ENCODE data around the gene SUGCT. TPM values are rescaled to one million over a fixed set of nuclear protein-coding genes. Genes with fewer than 3 reads are reported as not detected.
A peak's percentile ranks its signal among the peaks of the same experiment; 100 is the strongest.
"Not testable (repeated sequence)": the region's sequence is repeated elsewhere in the genome, so short reads cannot be mapped to it uniquely, and the experiment has no call there.

Gene SUGCT
- total RNA-seq, 1 donor: 0.81 TPM

DNA sequence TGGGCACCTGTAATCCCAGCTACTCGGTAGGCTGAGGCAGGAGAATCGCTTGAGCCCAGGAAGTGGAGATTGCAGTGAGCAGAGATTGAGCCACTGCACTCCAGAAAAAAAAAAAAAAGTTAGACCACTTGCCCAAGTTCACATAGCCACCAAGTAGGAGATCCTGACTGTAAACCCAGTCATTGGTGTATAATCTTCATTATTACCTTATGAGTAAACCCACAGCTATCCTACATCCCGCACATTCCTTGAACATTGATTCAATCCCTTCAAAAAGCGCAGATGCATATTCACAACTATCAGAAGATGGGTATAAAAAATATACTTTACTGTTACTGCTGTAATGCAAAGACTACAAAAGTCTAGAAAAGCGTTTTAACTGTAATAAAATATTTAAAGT lies 512.9 kb downstream of the SUGCT start:
- no peak for DNase-seq (ENCODE audit: low read depth in 2 of 3, low spot score in 2 of 3)

DNA sequence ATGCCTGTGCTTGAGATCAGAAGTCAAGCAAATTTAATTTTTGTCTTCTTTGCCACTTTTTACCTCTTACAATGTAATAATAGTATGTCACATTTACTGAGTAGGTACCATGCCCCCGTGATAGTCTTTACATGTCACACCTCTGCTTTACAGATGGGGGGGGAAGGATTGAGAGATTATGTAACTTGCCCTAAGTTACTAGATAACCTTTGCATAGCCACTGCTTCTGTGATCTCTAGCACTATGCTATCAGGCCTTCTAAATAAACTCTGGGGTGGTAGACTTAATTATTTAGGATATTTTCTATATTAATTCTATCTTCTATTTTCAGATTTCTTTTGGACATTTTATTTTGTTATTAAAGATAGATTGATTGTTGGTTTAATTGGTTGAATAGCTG lies 514.4 kb downstream of the SUGCT start:
- DNase-seq (ENCODE audit: low read depth in 2 of 3, low spot score in 2 of 3): no peak

- not testable (repeated sequence) for DNase-seq (ENCODE audit: low read depth in 2 of 3, low spot score in 2 of 3)
These were observed 516.1 kb downstream of the SUGCT start for GRCh38 chr7:40650903-40651302.

- DNase-seq (ENCODE audit: low read depth in 2 of 3, low spot score in 2 of 3): no peak
These were observed 519.4 kb downstream of the SUGCT start for GRCh38 chr7:40654171-40654570.

- DNase-seq (ENCODE audit: low read depth in 2 of 3, low spot score in 2 of 3): no peak
These were observed 520.6 kb downstream of the SUGCT start for GRCh38 chr7:40655426-40655825.

GRCh38 chr7:40656349-40656748 lies 521.5 kb downstream of the SUGCT start:
- no peak for DNase-seq (ENCODE audit: low read depth in 2 of 3, low spot score in 2 of 3)

- no peak for DNase-seq (ENCODE audit: low read depth in 2 of 3, low spot score in 2 of 3)
These were observed 523.9 kb downstream of the SUGCT start for GRCh38 chr7:40658729-40659128.

GRCh38 chr7:40659231-40659630 lies 524.4 kb downstream of the SUGCT start:
- DNase-seq (ENCODE audit: low read depth in 2 of 3, low spot score in 2 of 3): no peak

GRCh38 chr7:40673285-40673684 lies 538.5 kb downstream of the SUGCT start:
- peak in 2 of 3 donors; percentile 14 to 37 for DNase-seq (ENCODE audit: low read depth in 2 of 3, low spot score in 2 of 3)

GRCh38 chr7:40674316-40674715 lies 539.5 kb downstream of the SUGCT start:
- no peak for DNase-seq (ENCODE audit: low read depth in 2 of 3, low spot score in 2 of 3)

GRCh38 chr7:40675741-40676140 lies 540.9 kb downstream of the SUGCT start:
- DNase-seq (ENCODE audit: low read depth in 2 of 3, low spot score in 2 of 3): no peak

- DNase-seq (ENCODE audit: low read depth in 2 of 3, low spot score in 2 of 3): no peak
These were observed 541.4 kb downstream of the SUGCT start for GRCh38 chr7:40676221-40676620.

- peak in 2 of 3 donors; percentile 8 to 18 for DNase-seq (ENCODE audit: low read depth in 2 of 3, low spot score in 2 of 3)
These were observed 545.9 kb downstream of the SUGCT start for GRCh38 chr7:40680657-40681056.

- no peak for DNase-seq (ENCODE audit: low read depth in 2 of 3, low spot score in 2 of 3)
These were observed 547.9 kb downstream of the SUGCT start for GRCh38 chr7:40682696-40683095.

GRCh38 chr7:40694026-40694809 lies 559.4 kb downstream of the SUGCT start:
- DNase-seq (ENCODE audit: low read depth in 2 of 3, low spot score in 2 of 3): no peak

GRCh38 chr7:40694991-40695390 lies 560.2 kb downstream of the SUGCT start:
- no peak for DNase-seq (ENCODE audit: low read depth in 2 of 3, low spot score in 2 of 3)

GRCh38 chr7:40697653-40698052 lies 562.8 kb downstream of the SUGCT start:
- DNase-seq (ENCODE audit: low read depth in 2 of 3, low spot score in 2 of 3): no peak

DNA sequence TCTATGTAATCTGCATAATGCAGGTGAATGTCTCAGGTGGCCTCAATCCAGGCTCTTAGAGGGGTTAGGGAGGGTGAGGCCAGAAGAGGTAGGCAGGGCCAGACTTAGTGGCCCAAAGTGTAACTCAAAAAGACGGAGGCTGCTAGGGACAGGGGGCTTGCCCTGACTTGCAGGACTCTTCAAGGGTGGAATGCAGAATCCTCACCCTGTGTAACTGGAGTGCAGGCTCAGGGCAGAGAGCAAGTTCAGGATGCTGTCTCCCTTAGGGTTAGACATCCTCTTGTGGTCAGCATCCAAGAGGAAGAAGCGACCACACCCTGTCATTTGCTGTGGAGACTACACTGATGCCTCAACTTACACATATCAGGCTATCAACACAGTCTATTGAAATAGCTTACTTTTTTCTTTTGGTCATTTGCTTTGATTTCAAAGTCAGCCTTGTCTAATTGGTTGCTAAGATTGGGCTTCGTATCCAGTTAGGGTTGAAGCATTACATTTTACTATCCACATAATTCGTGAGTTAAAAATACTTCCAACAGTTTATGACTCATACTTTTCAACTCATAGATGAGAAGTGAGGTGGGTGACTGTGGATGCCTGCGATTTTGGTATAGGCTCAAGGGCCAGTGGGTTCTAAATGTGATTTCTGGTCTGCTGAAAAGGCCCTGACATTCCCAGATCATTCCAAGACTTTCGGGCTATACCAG lies 563.6 kb downstream of the SUGCT start:
- DNase-seq (ENCODE audit: low read depth in 2 of 3, low spot score in 2 of 3): no peak

GRCh38 chr7:40698921-40699260 lies 564.1 kb downstream of the SUGCT start:
- DNase-seq (ENCODE audit: low read depth in 2 of 3, low spot score in 2 of 3): no peak

- no peak for DNase-seq (ENCODE audit: low read depth in 2 of 3, low spot score in 2 of 3)
These were observed 566.0 kb downstream of the SUGCT start for GRCh38 chr7:40700653-40701421.

DNA sequence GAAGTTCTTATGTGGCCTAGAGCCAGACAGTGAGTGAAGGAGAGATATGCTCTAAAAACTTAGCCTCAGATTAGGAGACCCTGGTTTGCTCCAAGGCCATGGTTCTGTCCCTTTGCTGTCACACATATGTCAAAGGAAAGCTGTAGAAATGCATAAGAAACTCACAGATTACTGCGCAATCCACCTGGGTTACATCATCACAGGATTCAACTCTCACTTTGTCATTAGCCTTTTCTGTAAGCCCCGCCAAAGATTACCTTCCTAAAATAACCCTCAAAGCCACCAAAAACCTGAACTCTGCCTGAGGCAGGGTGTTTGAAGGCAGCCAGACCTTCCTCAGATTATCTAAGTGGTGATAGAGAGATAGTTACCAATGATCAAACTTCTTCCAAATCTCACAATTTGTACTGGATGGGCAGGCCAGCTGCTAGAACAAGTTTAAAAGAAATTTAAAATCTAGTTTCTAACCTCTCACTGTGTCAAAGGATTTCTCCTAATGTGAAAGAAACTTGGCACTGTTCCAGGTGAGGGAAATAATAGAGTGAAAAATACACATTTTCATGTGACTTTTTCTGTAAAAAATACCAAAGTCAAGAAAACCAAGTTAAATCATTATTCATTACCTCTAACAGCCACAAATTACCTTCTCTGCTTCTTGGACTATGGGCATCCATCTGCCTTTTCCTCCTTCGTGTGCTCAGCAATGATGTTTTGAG lies 567.2 kb downstream of the SUGCT start:
- DNase-seq (ENCODE audit: low read depth in 2 of 3, low spot score in 2 of 3): no peak
